NCI-H1092 (cell line): ENCODE data around the gene ZNF654.
"Not testable (repeated sequence)": the region's sequence is repeated elsewhere in the genome, so short reads cannot be mapped to it uniquely, and the experiment has no call there.

Experiments used
- DNase-seq: peaks from one replicate; lab custom pipeline; 2025; lab: John Stamatoyannopoulos, UW

Gene ZNF654

DNA sequence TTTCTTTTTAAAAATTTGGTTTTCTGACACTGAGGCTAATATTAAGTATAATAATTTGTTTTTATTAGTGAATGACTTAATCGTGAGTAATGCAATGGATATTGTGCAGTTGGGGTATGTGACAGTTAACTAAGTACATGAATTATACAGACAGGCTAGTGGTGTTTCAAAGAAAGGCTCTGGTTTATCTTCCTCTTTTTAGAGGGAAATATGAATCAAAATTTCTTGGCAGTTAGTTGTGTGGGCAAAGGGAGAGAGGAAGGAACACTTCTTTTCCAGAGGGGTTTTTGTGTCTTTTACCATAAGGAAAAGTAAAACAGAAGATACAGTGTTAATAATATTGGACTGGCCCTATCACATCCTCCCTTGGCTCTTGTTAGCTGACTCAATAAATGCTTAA, 2.7 kb downstream of the ZNF654 start:
- no peak for DNase-seq

- DNase-seq, result no peak
Observed at GRCh38 chr3:88075072-88075471, 16.0 kb downstream of the ZNF654 start.

DNA sequence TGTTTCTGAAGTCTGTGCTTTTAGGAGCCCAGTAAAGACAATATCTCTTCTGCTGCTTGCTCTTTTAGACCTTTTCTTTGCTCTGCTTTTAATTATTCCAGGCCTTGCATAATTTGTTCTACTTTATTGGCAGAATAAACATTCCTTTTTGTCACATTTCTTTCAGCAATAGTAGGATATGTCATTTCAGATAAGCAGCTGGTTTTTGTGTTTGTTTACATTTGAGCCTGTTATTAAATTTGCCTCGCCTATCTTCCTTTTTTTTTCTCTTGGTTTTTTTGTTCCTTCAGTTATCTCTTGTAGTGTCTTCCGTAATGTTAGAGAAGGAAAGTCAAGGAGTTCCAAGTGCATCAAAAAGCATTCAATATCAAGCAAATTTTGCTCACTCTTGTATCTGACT, 16.4 kb downstream of the ZNF654 start:
- no peak for DNase-seq

DNA sequence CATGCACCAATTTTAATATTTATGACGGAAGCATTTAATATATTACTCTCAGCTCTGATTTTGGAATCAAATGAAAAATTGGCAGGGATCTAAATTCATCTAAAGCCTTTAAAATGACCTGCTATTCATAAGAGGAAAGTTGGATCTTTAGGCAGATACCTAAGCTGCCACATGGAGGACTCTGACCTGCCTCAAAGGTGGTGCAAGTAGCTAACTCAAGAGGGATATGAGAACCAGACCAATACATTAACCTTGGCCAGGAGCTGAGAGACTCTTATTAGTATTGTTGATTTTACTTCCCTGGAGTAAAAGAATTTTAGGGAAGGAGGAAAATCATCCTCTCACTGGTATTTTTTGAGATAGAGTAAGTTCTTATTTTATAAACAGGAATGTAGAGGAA, 17.7 kb downstream of the ZNF654 start:
- DNase-seq, result no peak

GRCh38 chr3:88078932-88079331, 19.9 kb downstream of the ZNF654 start:
- no peak for DNase-seq

DNA sequence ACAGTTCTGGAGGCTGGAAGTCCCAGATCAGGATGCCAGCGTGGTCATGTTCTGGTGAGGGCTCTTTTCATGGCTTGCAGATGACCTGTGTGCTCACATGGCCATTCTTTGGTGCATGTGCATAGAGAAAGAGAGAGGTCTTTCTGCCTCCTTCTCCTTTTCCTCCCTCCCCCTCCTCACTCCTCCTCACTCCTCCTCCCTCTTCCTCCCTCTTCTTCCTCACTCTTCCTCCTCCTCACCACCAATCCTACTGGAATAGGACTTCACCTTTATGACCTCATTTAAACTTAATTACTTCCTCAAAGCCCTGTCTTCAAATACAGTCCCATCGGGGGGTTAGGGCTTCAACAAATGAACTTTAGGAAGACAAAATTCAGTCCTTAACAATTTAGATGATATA, 23.8 kb downstream of the ZNF654 start:
- no peak for DNase-seq

DNA sequence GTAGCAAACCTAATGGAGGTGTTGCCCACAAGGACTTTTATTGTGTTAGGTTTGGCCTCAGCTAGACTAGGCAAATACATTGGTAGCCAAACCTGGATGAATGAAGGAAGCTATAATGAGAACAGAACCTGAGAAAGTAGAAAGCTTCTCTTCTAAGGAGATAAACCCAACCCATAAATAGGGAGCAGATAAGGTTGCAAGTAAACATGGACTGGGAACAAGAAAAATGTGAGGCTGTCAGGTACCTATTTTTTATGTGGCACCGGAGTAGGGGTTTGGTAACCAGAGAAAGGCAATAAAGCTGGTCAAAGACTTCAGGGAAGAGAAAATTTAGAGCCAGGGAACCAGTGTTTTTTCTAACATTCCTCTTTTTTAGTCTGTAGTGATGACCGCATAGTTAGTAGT, 25.0 kb downstream of the ZNF654 start:
- DNase-seq, result no peak

DNA sequence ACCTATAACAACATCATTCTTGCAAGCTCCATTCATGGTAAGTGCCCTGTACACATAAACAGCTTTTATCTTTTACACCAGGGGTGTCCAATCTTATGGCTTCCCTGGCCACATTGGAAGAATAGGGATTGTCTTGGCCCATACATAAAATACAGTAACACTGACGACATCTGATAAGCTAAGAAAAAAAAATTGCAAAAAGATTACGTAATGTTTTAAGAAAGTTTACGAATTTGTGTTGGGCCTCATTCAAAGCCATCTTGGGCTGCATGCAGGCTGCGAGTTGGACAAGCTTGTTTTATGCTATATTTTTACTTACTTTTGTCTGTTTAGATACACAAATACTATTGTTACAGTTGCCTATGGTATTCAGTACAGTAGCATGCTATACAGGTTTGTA, 31.6 kb downstream of the ZNF654 start:
- DNase-seq, result no peak

- no peak for DNase-seq
Observed at GRCh38 chr3:88092270-88092669, 33.2 kb downstream of the ZNF654 start.

GRCh38 chr3:88093266-88093665, 34.2 kb downstream of the ZNF654 start:
- DNase-seq, result no peak

DNA sequence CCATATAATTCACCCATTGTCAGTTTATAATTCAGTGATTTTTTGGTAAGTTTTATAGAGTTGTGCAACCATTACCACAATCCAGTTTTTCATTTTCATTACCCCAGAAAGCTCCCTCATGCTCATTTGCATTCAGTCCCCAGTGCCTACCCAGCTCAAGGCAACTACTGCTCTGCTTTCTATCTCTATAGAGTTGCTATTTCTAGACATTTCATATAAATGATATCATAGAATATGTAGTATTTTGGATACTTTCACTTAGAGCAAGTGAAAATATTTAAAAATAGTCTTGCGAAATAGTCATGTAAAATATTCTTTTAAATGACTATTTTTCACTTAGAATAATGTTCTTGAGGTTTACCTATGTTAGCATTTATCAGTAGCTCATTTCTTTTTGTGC, 42.1 kb downstream of the ZNF654 start:
- no peak for DNase-seq

- no peak for DNase-seq
Observed at GRCh38 chr3:88105325-88105724, 46.3 kb downstream of the ZNF654 start.

GRCh38 chr3:88112289-88112688, 53.2 kb downstream of the ZNF654 start:
- DNase-seq, result no peak

DNA sequence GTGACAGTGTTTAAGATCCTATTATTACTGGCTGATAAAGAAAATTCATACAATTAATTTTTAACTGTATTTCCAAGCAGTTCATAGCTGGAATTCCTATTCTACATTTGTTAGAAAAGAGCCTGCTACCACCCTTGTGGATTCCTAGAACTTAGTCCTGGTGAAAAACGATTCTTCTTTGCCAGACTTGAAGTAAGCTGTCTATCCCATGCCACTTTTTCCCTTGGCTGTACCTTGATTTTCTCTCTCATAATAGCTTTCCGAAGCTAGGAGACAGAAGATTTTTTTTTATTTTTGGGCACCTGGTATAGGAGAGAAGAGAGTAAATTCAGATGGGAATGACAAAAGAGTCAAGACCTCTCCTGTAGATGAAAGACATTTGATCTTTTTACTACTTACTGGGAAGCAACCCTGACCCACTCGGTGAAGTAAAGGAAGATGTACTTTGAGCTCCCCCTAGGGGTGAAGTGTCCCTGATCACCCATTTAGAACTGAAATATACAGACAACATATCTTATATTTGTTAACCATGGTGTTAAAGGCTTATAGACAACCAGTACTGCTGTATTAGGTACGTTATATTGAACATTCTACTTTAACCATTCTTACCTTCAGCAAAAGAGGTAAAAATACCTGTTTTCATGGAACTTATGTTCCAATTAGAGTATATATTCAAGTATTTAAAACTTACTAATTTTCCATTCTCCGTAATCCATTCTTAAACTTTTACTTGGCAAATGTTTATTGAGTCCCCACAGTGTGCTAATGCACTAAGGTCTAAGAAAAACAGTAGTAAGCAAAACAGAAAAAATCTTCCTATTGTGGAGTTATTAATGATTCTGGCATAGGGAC, 54.5 kb downstream of the ZNF654 start:
- DNase-seq, result peak; percentile 41

GRCh38 chr3:88114878-88115549, 56.0 kb downstream of the ZNF654 start:
- no peak for DNase-seq

- DNase-seq, result no peak
Observed at GRCh38 chr3:88117683-88118082, 58.6 kb downstream of the ZNF654 start.

DNA sequence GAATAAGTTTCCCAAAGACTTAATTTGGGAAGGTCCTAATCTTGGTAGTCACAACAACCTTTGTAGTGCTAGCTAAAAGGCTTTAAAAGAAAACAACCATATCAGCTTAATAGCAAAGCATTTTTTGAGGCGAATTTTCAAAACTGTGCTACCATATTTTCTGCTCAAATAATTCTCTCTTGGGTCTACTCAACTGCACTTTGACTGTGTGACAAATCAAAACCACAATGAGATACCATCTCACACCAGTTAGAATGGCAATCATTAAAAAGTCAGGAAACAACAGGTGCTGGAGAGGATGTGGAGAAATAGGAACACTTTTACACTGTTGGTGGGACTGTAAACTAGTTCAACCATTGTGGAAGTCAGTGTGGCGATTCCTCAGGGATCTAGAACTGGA, 59.5 kb downstream of the ZNF654 start:
- not testable (repeated sequence) for DNase-seq

- no peak for DNase-seq
Observed at GRCh38 chr3:88123526-88123925, 64.5 kb downstream of the ZNF654 start.

- DNase-seq, result no peak
Observed at GRCh38 chr3:88131695-88132094, 72.6 kb downstream of the ZNF654 start.

DNA sequence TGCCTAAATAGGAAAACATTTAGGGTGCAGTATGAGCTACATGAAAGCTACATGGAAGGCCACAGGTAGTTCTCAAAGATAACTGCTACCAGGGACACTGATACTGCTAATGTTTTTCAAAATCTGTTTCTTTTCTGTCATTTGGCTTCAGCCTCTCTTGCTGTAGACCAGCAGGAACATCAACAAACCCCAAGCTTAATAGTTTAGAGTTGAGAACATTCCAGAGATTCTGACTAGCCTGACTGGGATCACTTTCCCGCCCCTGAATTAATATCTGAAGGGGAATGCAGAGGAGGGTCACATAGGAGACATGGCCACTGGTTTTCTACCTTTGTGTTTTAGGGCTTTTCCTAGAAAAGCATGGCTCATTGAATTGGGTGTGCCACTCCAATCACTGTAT, 73.8 kb downstream of the ZNF654 start:
- DNase-seq, result no peak

- no peak for DNase-seq
Observed at GRCh38 chr3:88133711-88134263, 74.7 kb downstream of the ZNF654 start.

- DNase-seq, result no peak
Observed at GRCh38 chr3:88137836-88138235, 78.8 kb downstream of the ZNF654 start.

- DNase-seq, result no peak
Observed at GRCh38 chr3:88141458-88142083, 82.5 kb downstream of the ZNF654 start.
